Heart left ventricle (tissue), 13 donors: ENCODE data around the gene TAOK1.

Experiments
- POLR2A ChIP-seq, 2 donors: fragments of 450-650 bp; IDR thresholded peaks; one replicate each; pipeline ENCODE4 v1.6.1; 2017; ENCODE audit warnings: antibody characterized with exemption in 2 of 2, mild to moderate bottlenecking in 2 of 2, moderate library complexity in 2 of 2
- TF ChIP-seq, protein P1 (sequence below), 12 donors: fragments of 200-600 bp; sonication (generic) in 4 of 12; IDR thresholded peaks; one replicate each; pipeline versions ENCODE4 v1.5.0 to v1.8.0; 2018 to 2022; ENCODE audit warnings: antibody characterized with exemption in 12 of 12, mild to moderate bottlenecking in 5 of 12
- donor health status: ischemic (EF 13 %, LVEDD 7.1; RV severe dilation, severe dysfunction).
- donor health status: DM: no; HTN: yes; CAD: no.
- donor health status: DM: no; HTN: no; CAD: no.
- donor health status: ischemic (EF 25% LVEDD 6.9; RV normal size, moderate dysfunction).
- donor health status: ischemic (EF 25% LVEDD 5.7; RV mildly dilated, moderate dysfunction).
- donor health status: ischemic (EF 35%, LVEDD 5.7; RV mildly dilated, moderate dysfunction).
- donor health status: nonischemic (EF 11% LVEDD 7.7; RV severe dilation, severe dysfunction).
- donor health status: DM: yes; HTN: yes; CAD: no.
- donor health status: PGD.
- donor health status: ischemic (EF 29% LVEDD 5.4; RV normal size, mild dysfunction).
- donor health status: nonischemic (EF 23%, LVEDD 6.1; RV moderate dilation, normal function).

DNA sequence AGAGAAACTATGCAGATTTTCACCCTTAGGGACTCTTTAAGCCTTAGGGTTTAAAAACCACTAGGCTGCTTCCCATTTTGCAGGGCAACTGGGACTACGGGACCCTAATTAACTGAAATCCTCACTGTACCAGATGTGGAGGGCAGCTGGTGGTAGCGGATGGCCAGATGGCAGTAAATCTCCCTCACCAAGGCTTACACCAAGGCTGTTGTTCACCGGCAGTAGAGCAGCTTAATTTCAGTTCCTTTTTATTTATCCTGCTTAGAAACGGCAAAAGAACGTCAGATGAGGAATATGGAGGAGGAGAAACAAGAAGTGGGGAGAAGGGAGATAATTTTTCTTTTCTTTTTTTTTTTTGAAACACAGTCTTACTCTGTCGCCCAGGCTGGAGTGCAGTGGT is 170.2 kb downstream of the TAOK1 start:
- TF ChIP-seq, protein P1, sequence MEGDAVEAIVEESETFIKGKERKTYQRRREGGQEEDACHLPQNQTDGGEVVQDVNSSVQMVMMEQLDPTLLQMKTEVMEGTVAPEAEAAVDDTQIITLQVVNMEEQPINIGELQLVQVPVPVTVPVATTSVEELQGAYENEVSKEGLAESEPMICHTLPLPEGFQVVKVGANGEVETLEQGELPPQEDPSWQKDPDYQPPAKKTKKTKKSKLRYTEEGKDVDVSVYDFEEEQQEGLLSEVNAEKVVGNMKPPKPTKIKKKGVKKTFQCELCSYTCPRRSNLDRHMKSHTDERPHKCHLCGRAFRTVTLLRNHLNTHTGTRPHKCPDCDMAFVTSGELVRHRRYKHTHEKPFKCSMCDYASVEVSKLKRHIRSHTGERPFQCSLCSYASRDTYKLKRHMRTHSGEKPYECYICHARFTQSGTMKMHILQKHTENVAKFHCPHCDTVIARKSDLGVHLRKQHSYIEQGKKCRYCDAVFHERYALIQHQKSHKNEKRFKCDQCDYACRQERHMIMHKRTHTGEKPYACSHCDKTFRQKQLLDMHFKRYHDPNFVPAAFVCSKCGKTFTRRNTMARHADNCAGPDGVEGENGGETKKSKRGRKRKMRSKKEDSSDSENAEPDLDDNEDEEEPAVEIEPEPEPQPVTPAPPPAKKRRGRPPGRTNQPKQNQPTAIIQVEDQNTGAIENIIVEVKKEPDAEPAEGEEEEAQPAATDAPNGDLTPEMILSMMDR (IDR thresholded peaks at IDR 0.05) = no peak
- TF ChIP-seq POLR2A (IDR thresholded peaks at IDR 0.05) = no peak
